Body of pancreas (tissue), 4 donors: ENCODE data around the gene PDLIM3.

ENCODE experiments used
- CTCF ChIP-seq, 7 experiments: fragments of 450-650 bp in 4 of 7; fragments of 200-600 bp in 3 of 7; sonication (generic) in 3 of 7; IDR thresholded peaks; one replicate each; pipeline ENCODE4 v1.5.1; 2016 to 2019; ENCODE audit warnings: antibody characterized with exemption in 7 of 7
- POLR2A ChIP-seq, 3 donors: fragments of 450-650 bp; IDR thresholded peaks; one replicate each; pipeline ENCODE4 v1.6.1; 2016; ENCODE audit warnings: antibody characterized with exemption in 3 of 3, mild to moderate bottlenecking in 2 of 3

- TF ChIP-seq POLR2A (IDR thresholded peaks at IDR 0.05) (no peak), CTCF (IDR thresholded peaks at IDR 0.05) (no peak)
Measured at GRCh38 chr4:185538806-185539205, 3.5 kb upstream of the PDLIM3 start.
